HepG2 (cell line): ENCODE measurements around the gene PRRG3. TPM values are rescaled to one million over a fixed set of nuclear protein-coding genes. Genes with fewer than 3 reads are reported as not detected.

Experiments
- ATAC-seq: fragments of 200-7000 bp; cut with Tn5 transposase; 3 replicates; pipeline ENCODE4 v1.9.1; 2020; ENCODE audit warnings: mild to moderate bottlenecking, moderate library complexity
- BruUV-seq: library from RNA; stranded (reverse); fragments of 400-500 nt; replicated peaks from 2 replicates; lab custom pipeline; 2021; lab: Mats Ljungman, UMichigan
- CTCF ChIA-PET: fragments of 300-600 bp; formaldehyde crosslinking; extraction: SDS; loops from one replicate; lab custom pipeline; 2021; ENCODE audit warnings: low total read pairs, inconsistent platforms, low intra/inter-chr PET ratio; lab: Yijun Ruan, JAX
- POLR2A ChIA-PET: fragments of 350-600 bp; sonication (Branson Sonifier 250); formaldehyde crosslinking; loops from one replicate; lab custom pipeline; 2020; ENCODE audit warnings: antibody characterized with exemption, inconsistent platforms; lab: Yijun Ruan, JAX
- DNase-seq: peaks from one replicate; pipeline ENCODE4 v3.0.0-alpha.2; 2015; ENCODE audit warnings: low spot score
- FAIRE-seq: peaks from 3 replicates; lab custom pipeline; 2011; peaks lifted over from hg19 to GRCh38; lab: Jason Lieb, UNC
- H2AFZ ChIP-seq: one replicate; pipeline ENCODE4 v1.6.1; 2011; ENCODE audit warnings: low read length, inconsistent platforms
- H3K27ac ChIP-seq: fragments of 300-600 bp; 3 replicates; pipeline ENCODE4 v1.8.0; 2011; ENCODE audit warnings: mixed run types, mild to moderate bottlenecking, mixed read lengths, low read length, inconsistent platforms; ENCODE audit not compliant: insufficient read depth; ENCODE audit errors: extremely low read length
- H3K27me3 ChIP-seq, 2 experiments: fragments of 200-600 bp in 1 of 2; 2 replicates in 1 of 2; 3 replicates in 1 of 2; pipeline versions ENCODE4 v1.6.0 to v1.8.0; 2011; ENCODE audit warnings: low read length in 2 of 2, mild to moderate bottlenecking in 2 of 2, moderate library complexity in 2 of 2, inconsistent platforms in 1 of 2; ENCODE audit not compliant: insufficient read depth in 2 of 2, control insufficient read depth in 1 of 2
- H3K36me3 ChIP-seq, 2 experiments: fragments of 200-600 bp in 1 of 2; replicated peaks in 1 of 2; 2 replicates in 1 of 2; 3 replicates in 1 of 2; pipeline versions ENCODE4 v1.5.1 to v1.8.0; 2011; ENCODE audit warnings: low read length in 2 of 2, inconsistent platforms in 1 of 2; ENCODE audit not compliant: insufficient read depth in 2 of 2, control insufficient read depth in 1 of 2
- H3K4me1 ChIP-seq: 2 replicates; pipeline ENCODE4 v1.5.1; 2012; ENCODE audit warnings: low read length, inconsistent platforms; ENCODE audit not compliant: insufficient read depth
- H3K4me2 ChIP-seq: 2 replicates; pipeline ENCODE4 v1.6.0; 2011; ENCODE audit warnings: low read depth, low read length, inconsistent platforms
- H3K4me3 ChIP-seq, 3 experiments: fragments of 200-600 bp in 1 of 3; sonication (generic), shearing (Covaris generic) in 1 of 3; replicated peaks in 1 of 3; 2 replicates each; pipeline ENCODE4 v1.5.1; 2011 to 2016; ENCODE audit warnings: low read length in 3 of 3, inconsistent platforms in 2 of 3, low read depth in 2 of 3, mild to moderate bottlenecking in 2 of 3, control low read depth in 1 of 3, mixed read lengths in 1 of 3; ENCODE audit not compliant: insufficient read depth in 1 of 3
- H3K79me2 ChIP-seq: one replicate; pipeline ENCODE4 v1.6.1; 2011; ENCODE audit warnings: low read length, inconsistent platforms; ENCODE audit not compliant: insufficient read depth
- H3K9ac ChIP-seq: 2 replicates; pipeline ENCODE4 v1.6.0; 2011; ENCODE audit warnings: mild to moderate bottlenecking, low read depth, low read length, inconsistent platforms; ENCODE audit not compliant: insufficient read depth
- H3K9me3 ChIP-seq: 2 replicates; pipeline ENCODE4 v1.5.1; 2012; ENCODE audit warnings: mild to moderate bottlenecking, low read length
- H4K20me1 ChIP-seq: 2 replicates; pipeline ENCODE4 v1.6.0; 2011; ENCODE audit warnings: inconsistent platforms, mild to moderate bottlenecking, low read length, moderate library complexity; ENCODE audit not compliant: insufficient read depth
- ETV6 ChIP-seq: sonication (generic); formaldehyde crosslinking; conservative IDR thresholded peaks from 2 replicates; pipeline ENCODE4 v1.4.0; 2020; ENCODE audit warnings: missing genetic modification reagents
- FOXK2 ChIP-seq: fragments of 450-650 bp; IDR thresholded peaks from 2 replicates; pipeline ENCODE4 v1.6.1; 2016
- HOXA7 ChIP-seq: sonication (generic); formaldehyde crosslinking; IDR thresholded peaks from 2 replicates; pipeline ENCODE4 v1.8.1; 2022; ENCODE audit warnings: mild to moderate bottlenecking, missing genetic modification reagents, moderate library complexity
- MED8 ChIP-seq: sonication (generic); formaldehyde crosslinking; IDR thresholded peaks from 2 replicates; pipeline ENCODE4 v1.8.1; 2023; ENCODE audit warnings: mild to moderate bottlenecking, missing genetic modification reagents; ENCODE audit not compliant: insufficient replicate concordance
- ZMAT3 ChIP-seq: sonication (generic); formaldehyde crosslinking; conservative IDR thresholded peaks from 2 replicates; pipeline ENCODE4 v1.7.0; 2021; ENCODE audit warnings: missing genetic modification reagents
- ZNF549 ChIP-seq: sonication (generic); formaldehyde crosslinking; IDR thresholded peaks from 2 replicates; pipeline ENCODE4 v1.5.0; 2020; ENCODE audit warnings: missing genetic modification reagents
- WGBS: methylation state at CpG from one replicate; pipeline ENCODE4 v1.1.6; 2017; ENCODE audit warnings: low lambda C conversion rate; 5-methylcytosine and 5-hydroxymethylcytosine counted together
- in situ Hi-C: cut with HindIII; loops from 2 replicates; pipeline ENCODE4 v1.10.0; 2017; ENCODE audit warnings: low pct_unique_long_range_greater_than_20kb; ENCODE audit not compliant: extremely low pct_ligation_motif_present
- intact Hi-C: fragments of 100-400 bp; cut with micrococcal nuclease; formaldehyde crosslinking; loops from one replicate; pipeline ENCODE4 v1.10.0; 2022; ENCODE audit not compliant: unreplicated experiment
- polyA plus RNA-seq, 8 experiments: library from polyadenylated mRNA; depleted of rRNA in 3 of 8; stranded (reverse) in 7 of 8; unstranded in 1 of 8; fragments of >200 nt; fragmentation: Illumina TruSeq in 4 of 8; extraction: Trizol in 4 of 8; gene quantifications; 2 replicates each; pipeline versions ENCODE4 v1.2.1 to v1.2.3, GENCODE V29; 2011 to 2016; ENCODE audit warnings: low read depth in 4 of 8, missing spikeins in 1 of 8, mixed read lengths in 1 of 8; ENCODE audit not compliant: insufficient read depth in 1 of 8
- total RNA-seq, 5 experiments: library from RNA; depleted of rRNA; stranded (reverse); fragments of >200 nt; fragmentation: Illumina TruSeq; extraction: Trizol; gene quantifications; 2 replicates each; pipeline ENCODE4 v1.2.3, GENCODE V29; 2016; ENCODE audit warnings: low read depth in 1 of 5
- TF ChIP-seq, protein P1 (sequence below): sonication (generic); formaldehyde crosslinking; IDR thresholded peaks from 2 replicates; pipeline ENCODE4 v1.5.0; 2020; ENCODE audit warnings: mild to moderate bottlenecking, missing genetic modification reagents
- TF ChIP-seq, protein P2 (sequence below): sonication (generic); formaldehyde crosslinking; IDR thresholded peaks from 2 replicates; pipeline ENCODE4 v1.8.0; 2022; ENCODE audit warnings: mild to moderate bottlenecking, missing genetic modification reagents, moderate library complexity
- TF ChIP-seq, protein P3 (sequence below): sonication (generic); formaldehyde crosslinking; IDR thresholded peaks from 2 replicates; pipeline ENCODE4 v1.5.0; 2020; ENCODE audit warnings: missing genetic modification reagents
- TF ChIP-seq, protein P4 (sequence below): IDR thresholded peaks from 2 replicates; pipeline ENCODE4 v1.6.1; 2012; ENCODE audit warnings: low read depth, low read length, improper control_type of control experiment
- TF ChIP-seq, protein P5 (sequence below): IDR thresholded peaks from 2 replicates; pipeline ENCODE4 v1.6.1; 2016; ENCODE audit warnings: missing biosample characterization, missing genetic modification reagents, low read depth

Gene PRRG3
- total and polyA plus RNA-seq, 2 of the 13 experiments (the other 11 are each of a cell fraction or from before 2014, with no cell fraction given) = not detected

DNA sequence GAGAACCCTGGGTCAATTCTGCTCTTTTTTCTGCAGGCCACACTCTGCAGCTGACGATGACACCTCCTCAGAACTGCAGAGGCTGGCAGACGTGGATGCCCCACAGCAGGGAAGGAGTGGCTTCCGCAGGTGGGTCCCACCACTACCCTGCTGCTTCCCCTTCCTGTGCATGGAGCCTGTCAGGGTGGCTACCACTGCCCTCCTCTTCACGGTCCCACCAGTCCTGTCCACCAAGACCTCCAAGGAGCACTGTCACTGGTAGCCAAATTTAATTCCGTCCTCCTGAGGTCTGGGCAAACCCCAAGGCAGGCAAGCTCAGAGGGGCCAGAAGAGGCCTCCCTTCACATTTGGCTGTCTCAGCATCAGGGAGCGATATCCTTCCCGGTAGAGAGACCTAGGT lies 43.5 kb downstream of the PRRG3 start (continued):
- TF ChIP-seq, protein P1, sequence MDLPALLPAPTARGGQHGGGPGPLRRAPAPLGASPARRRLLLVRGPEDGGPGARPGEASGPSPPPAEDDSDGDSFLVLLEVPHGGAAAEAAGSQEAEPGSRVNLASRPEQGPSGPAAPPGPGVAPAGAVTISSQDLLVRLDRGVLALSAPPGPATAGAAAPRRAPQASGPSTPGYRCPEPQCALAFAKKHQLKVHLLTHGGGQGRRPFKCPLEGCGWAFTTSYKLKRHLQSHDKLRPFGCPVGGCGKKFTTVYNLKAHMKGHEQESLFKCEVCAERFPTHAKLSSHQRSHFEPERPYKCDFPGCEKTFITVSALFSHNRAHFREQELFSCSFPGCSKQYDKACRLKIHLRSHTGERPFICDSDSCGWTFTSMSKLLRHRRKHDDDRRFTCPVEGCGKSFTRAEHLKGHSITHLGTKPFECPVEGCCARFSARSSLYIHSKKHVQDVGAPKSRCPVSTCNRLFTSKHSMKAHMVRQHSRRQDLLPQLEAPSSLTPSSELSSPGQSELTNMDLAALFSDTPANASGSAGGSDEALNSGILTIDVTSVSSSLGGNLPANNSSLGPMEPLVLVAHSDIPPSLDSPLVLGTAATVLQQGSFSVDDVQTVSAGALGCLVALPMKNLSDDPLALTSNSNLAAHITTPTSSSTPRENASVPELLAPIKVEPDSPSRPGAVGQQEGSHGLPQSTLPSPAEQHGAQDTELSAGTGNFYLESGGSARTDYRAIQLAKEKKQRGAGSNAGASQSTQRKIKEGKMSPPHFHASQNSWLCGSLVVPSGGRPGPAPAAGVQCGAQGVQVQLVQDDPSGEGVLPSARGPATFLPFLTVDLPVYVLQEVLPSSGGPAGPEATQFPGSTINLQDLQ (CRISPR knock-in tag) = no peak
- TF ChIP-seq HOXA7 = no peak
- TF ChIP-seq, protein P2, sequence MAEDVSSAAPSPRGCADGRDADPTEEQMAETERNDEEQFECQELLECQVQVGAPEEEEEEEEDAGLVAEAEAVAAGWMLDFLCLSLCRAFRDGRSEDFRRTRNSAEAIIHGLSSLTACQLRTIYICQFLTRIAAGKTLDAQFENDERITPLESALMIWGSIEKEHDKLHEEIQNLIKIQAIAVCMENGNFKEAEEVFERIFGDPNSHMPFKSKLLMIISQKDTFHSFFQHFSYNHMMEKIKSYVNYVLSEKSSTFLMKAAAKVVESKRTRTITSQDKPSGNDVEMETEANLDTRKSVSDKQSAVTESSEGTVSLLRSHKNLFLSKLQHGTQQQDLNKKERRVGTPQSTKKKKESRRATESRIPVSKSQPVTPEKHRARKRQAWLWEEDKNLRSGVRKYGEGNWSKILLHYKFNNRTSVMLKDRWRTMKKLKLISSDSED (CRISPR knock-in tag) = no peak

DNA sequence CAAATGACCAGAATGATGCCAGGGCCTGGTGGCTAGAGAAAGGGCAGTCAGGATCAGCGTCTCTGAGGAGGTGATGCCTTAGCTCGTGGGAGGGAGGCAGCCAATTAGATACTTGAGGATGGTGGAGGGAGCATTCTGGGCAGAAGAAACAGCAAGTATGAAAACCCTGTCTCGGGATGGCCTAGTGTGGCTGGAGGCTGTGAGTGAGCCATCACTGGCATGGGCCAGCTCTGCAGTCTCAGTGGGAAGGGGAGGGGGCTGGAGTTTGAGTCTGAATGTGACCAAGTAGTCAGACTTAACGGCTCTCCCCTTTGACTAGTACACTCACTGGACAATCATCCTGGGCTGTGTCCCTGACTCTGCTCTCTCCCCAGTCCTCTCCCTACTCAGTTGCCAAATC lies 46.3 kb downstream of the PRRG3 start:
- Histone ChIP-seq H3K4me1 (no peaks in the 10 kb centered on the region), H4K20me1 (no peaks in the 10 kb centered on the region), H3K9ac (no peak overlapping the region), H3K27me3 (no peaks in the 10 kb centered on the region), H3K79me2 (no peaks in the 10 kb centered on the region), H3K4me3 (no peak overlapping the region), H3K4me2 (no peak overlapping the region)
- FAIRE-seq (no peak), DNase-seq (no peak), ATAC-seq (no peak)
- no TSS peak for BruUV-seq
- 0% methylated on average over 3 of the region's 4 CpGs for WGBS
- intact Hi-C loops = no loop called here
- TF ChIP-seq, protein P3, sequence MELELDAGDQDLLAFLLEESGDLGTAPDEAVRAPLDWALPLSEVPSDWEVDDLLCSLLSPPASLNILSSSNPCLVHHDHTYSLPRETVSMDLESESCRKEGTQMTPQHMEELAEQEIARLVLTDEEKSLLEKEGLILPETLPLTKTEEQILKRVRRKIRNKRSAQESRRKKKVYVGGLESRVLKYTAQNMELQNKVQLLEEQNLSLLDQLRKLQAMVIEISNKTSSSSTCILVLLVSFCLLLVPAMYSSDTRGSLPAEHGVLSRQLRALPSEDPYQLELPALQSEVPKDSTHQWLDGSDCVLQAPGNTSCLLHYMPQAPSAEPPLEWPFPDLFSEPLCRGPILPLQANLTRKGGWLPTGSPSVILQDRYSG (CRISPR knock-in tag) = no peak
- TF ChIP-seq, protein P4, sequence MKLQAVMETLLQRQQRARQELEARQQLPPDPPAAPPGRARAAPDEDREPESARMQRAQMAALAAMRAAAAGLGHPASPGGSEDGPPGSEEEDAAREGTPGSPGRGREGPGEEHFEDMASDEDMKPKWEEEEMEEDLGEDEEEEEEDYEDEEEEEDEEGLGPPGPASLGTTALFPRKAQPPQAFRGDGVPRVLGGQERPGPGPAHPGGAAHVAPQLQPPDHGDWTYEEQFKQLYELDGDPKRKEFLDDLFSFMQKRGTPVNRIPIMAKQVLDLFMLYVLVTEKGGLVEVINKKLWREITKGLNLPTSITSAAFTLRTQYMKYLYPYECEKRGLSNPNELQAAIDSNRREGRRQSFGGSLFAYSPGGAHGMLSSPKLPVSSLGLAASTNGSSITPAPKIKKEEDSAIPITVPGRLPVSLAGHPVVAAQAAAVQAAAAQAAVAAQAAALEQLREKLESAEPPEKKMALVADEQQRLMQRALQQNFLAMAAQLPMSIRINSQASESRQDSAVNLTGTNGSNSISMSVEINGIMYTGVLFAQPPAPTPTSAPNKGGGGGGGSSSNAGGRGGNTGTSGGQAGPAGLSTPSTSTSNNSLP = no peak
- TF ChIP-seq ETV6 (CRISPR knock-in tag) = no peak
- no peak for TF ChIP-seq ZMAT3 (CRISPR knock-in tag)
- no peak for TF ChIP-seq MED8 (CRISPR knock-in tag)
- TF ChIP-seq, protein P5, sequence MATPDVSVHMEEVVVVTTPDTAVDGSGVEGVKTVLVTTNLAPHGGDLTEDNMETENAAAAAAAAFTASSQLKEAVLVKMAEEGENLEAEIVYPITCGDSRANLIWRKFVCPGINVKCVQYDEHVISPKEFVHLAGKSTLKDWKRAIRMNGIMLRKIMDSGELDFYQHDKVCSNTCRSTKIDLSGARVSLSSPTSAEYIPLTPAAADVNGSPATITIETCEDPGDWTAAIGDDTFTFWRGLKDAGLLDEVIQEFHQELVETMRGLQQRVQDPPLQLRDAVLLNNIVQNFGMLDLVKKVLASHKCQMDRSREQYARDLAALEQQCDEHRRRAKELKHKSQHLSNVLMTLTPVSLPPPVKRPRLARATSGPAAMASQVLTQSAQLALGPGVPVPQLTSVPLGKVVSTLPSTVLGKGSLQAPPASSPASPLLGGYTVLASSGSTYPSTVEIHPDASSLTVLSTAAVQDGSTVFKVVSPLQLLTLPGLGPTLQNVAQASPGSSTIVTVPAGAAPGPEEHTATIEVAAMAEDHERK (CRISPR knock-in tag) = no peak
- no peak for TF ChIP-seq FOXK2
- TF ChIP-seq ZNF549 = no peak
- TF ChIP-seq, all 625 proteins: peak for 0
- POLR2A ChIA-PET = no interaction called here
- no peaks in the 10 kb centered on the region for H3K9me3 ChIP-seq
- CTCF ChIA-PET = no interaction called here
- H3K36me3 ChIP-seq = no peaks in the 10 kb centered on the region
- no peak overlapping the region for H3K27ac ChIP-seq
- no peak overlapping the region for H2AFZ ChIP-seq
- in situ Hi-C loops = loop anchor here (5.0 to 25.0 kb wide), 2 partner anchors 896 to 1071 kb away; partner anchors contain the start of gene GABRQ
